HUES48 (cell line): ENCODE results near the gene SMIM22.

ENCODE experiments used
- H3K27ac ChIP-seq: one replicate; pipeline ENCODE4 v1.7.0; 2013; ENCODE audit warnings: low read depth, low read length, inconsistent platforms
- H3K27me3 ChIP-seq: 2 replicates; pipeline ENCODE4 v1.6.1; 2013; ENCODE audit warnings: mild to moderate bottlenecking, low read length; ENCODE audit not compliant: control insufficient read depth, insufficient read depth
- H3K36me3 ChIP-seq: 2 replicates; pipeline ENCODE4 v1.6.1; 2013; ENCODE audit warnings: low read length; ENCODE audit not compliant: control insufficient read depth, insufficient read depth
- H3K4me1 ChIP-seq: 2 replicates; pipeline ENCODE4 v1.6.1; 2013; ENCODE audit warnings: mild to moderate bottlenecking, low read length; ENCODE audit not compliant: control insufficient read depth, insufficient read depth
- H3K4me3 ChIP-seq: 2 replicates; pipeline ENCODE4 v1.5.1; 2013; ENCODE audit warnings: mild to moderate bottlenecking, low read depth, low read length
- H3K9ac ChIP-seq: 2 replicates; pipeline ENCODE4 v1.6.1; 2013; ENCODE audit warnings: mild to moderate bottlenecking, low read depth, low read length, moderate library complexity
- H3K9me3 ChIP-seq: 2 replicates; pipeline ENCODE4 v1.6.1; 2013; ENCODE audit warnings: low read length; ENCODE audit not compliant: control insufficient read depth, insufficient read depth

Gene SMIM22

GRCh38 chr16:4799171-4799855 lies 4.1 kb downstream of the SMIM22 start:
- H3K36me3 ChIP-seq, result peaks cover 28% of the 10 kb centered on the region
- peaks cover 16% of the 10 kb centered on the region; the same call in 1 of the 2 replicates for H3K4me1 ChIP-seq
- no peak overlapping the region for H3K4me3 ChIP-seq
- no peaks in the 10 kb centered on the region for H3K27me3 ChIP-seq
- H3K9ac ChIP-seq, result no peak overlapping the region
- H3K9me3 ChIP-seq, result no peaks in the 10 kb centered on the region
- H3K27ac ChIP-seq, result no peak overlapping the region

GRCh38 chr16:4800290-4801041 lies 5.3 kb downstream of the SMIM22 start:
- Histone ChIP-seq H3K9me3 (no peaks in the 10 kb centered on the region), H3K27me3 (no peaks in the 10 kb centered on the region), H3K4me3 (no peak overlapping the region), H3K36me3 (peaks cover 39% of the 10 kb centered on the region), H3K27ac (no peak overlapping the region), H3K9ac (no peak overlapping the region), H3K4me1 (peaks cover 17% of the 10 kb centered on the region; the same call in 1 of the 2 replicates)

- peak overlapping the region; percentile 95 for H3K27ac ChIP-seq
- H3K27me3 ChIP-seq, result no peaks in the 10 kb centered on the region
- H3K4me1 ChIP-seq, result peaks cover 17% of the 10 kb centered on the region; the same call in 1 of the 2 replicates
- H3K4me3 ChIP-seq, result peak overlapping the region; percentile 76
- peaks cover 45% of the 10 kb centered on the region for H3K36me3 ChIP-seq
- H3K9ac ChIP-seq, result peak overlapping the region; percentile 31; the same call in 1 of the 2 replicates
- H3K9me3 ChIP-seq, result no peaks in the 10 kb centered on the region
Observed at GRCh38 chr16:4801051-4801961, 6.1 kb downstream of the SMIM22 start.

- Histone ChIP-seq H3K36me3 (peaks cover 50% of the 10 kb centered on the region), H3K4me1 (peaks cover 17% of the 10 kb centered on the region; the same call in 1 of the 2 replicates), H3K27ac (peak within 1 kb of the TSS; percentile 95)
Observed at GRCh38 chr16:4801962-4802658, 6.9 kb downstream of the SMIM22 start, which contains the start of gene ROGDI. TSS of gene ROGDI (minus strand) at chr16:4802633. CDS start at chr16:4802571, 62 bp downstream.

GRCh38 chr16:4802659-4803287 lies 7.6 kb downstream of the SMIM22 start:
- Histone ChIP-seq H3K4me3 (peak overlapping the region; percentile 76), H3K27ac (peak overlapping the region; percentile 95), H3K4me1 (peaks cover 17% of the 10 kb centered on the region; the same call in 1 of the 2 replicates), H3K9me3 (no peaks in the 10 kb centered on the region), H3K9ac (peak overlapping the region; percentile 68), H3K36me3 (peaks cover 56% of the 10 kb centered on the region), H3K27me3 (no peaks in the 10 kb centered on the region)

More at GRCh38 chr16:4801962-4802658, 6.9 kb downstream of the SMIM22 start, which contains the start of gene ROGDI:
- peak within 1 kb of the TSS; percentile 76 for H3K4me3 ChIP-seq
- no peaks in the 10 kb centered on the region for H3K9me3 ChIP-seq
- no peaks in the 10 kb centered on the region for H3K27me3 ChIP-seq
- peak within 1 kb of the TSS; percentile 68 for H3K9ac ChIP-seq

- Histone ChIP-seq H3K36me3 (peaks cover 56% of the 10 kb centered on the region), H3K9ac (no peak overlapping the region), H3K9me3 (no peaks in the 10 kb centered on the region), H3K4me3 (peak overlapping the region; percentile 76), H3K27ac (peak overlapping the region; percentile 95), H3K27me3 (no peaks in the 10 kb centered on the region), H3K4me1 (peaks cover 17% of the 10 kb centered on the region; the same call in 1 of the 2 replicates)
Observed at GRCh38 chr16:4803401-4803844, 8.3 kb downstream of the SMIM22 start.

GRCh38 chr16:4803898-4804762 lies 9.0 kb downstream of the SMIM22 start:
- no peaks in the 10 kb centered on the region for H3K27me3 ChIP-seq
- no peak overlapping the region for H3K4me3 ChIP-seq
- no peak overlapping the region for H3K9ac ChIP-seq
- H3K36me3 ChIP-seq, result peaks cover 56% of the 10 kb centered on the region
- peak overlapping the region; percentile 27 for H3K27ac ChIP-seq
- peaks cover 17% of the 10 kb centered on the region; the same call in 1 of the 2 replicates for H3K4me1 ChIP-seq
- no peaks in the 10 kb centered on the region for H3K9me3 ChIP-seq

GRCh38 chr16:4805231-4805630 lies 10.1 kb downstream of the SMIM22 start:
- peaks cover 57% of the 10 kb centered on the region for H3K36me3 ChIP-seq
- no peak overlapping the region for H3K9ac ChIP-seq
- H3K4me1 ChIP-seq, result peaks cover 17% of the 10 kb centered on the region; the same call in 1 of the 2 replicates

GRCh38 chr16:4806280-4806679 lies 11.1 kb downstream of the SMIM22 start:
- Histone ChIP-seq H3K4me3 (no peak overlapping the region), H3K4me1 (peaks cover 13% of the 10 kb centered on the region; the same call in 1 of the 2 replicates), H3K36me3 (peaks cover 62% of the 10 kb centered on the region), H3K27me3 (no peaks in the 10 kb centered on the region), H3K9me3 (no peaks in the 10 kb centered on the region), H3K27ac (no peak overlapping the region), H3K9ac (no peak overlapping the region)

More at GRCh38 chr16:4805231-4805630, 10.1 kb downstream of the SMIM22 start:
- H3K27me3 ChIP-seq, result no peaks in the 10 kb centered on the region
- no peak overlapping the region for H3K27ac ChIP-seq
- H3K9me3 ChIP-seq, result no peaks in the 10 kb centered on the region
- no peak overlapping the region for H3K4me3 ChIP-seq
